NCI-H146 treated with DMSO at 0.1 percent for 48 hours (cell line): Measurements from ENCODE around the gene RAB5A.
A peak's percentile ranks its signal among the peaks of the same experiment; 100 is the strongest.
"Not testable (repeated sequence)": the region's sequence is repeated elsewhere in the genome, so short reads cannot be mapped to it uniquely, and the experiment has no call there.

ENCODE experiments used
- DNase-seq: peaks from one replicate; lab custom pipeline; 2025; ENCODE audit not compliant: unreplicated experiment; lab: John Stamatoyannopoulos, UW

Gene RAB5A

GRCh38 chr3:19946832-19947548 lies at the start of gene RAB5A:
Gene RAB5A (plus strand): TSS chr3:19947097. CDS start chr3:19950899, 3,802 bp downstream.
- peak; percentile 88 for DNase-seq

- DNase-seq: no peak
Measured at GRCh38 chr3:19898721-19899120, 48.2 kb upstream of the RAB5A start.

- DNase-seq: no peak
Measured at GRCh38 chr3:19899264-19899663, 47.6 kb upstream of the RAB5A start.

GRCh38 chr3:19899833-19900232 lies 47.1 kb upstream of the RAB5A start:
- not testable (repeated sequence) for DNase-seq

- no peak for DNase-seq
Measured at GRCh38 chr3:19901337-19901736, 45.6 kb upstream of the RAB5A start.

- DNase-seq: no peak
Measured at GRCh38 chr3:19901918-19902317, 45.0 kb upstream of the RAB5A start.

DNA sequence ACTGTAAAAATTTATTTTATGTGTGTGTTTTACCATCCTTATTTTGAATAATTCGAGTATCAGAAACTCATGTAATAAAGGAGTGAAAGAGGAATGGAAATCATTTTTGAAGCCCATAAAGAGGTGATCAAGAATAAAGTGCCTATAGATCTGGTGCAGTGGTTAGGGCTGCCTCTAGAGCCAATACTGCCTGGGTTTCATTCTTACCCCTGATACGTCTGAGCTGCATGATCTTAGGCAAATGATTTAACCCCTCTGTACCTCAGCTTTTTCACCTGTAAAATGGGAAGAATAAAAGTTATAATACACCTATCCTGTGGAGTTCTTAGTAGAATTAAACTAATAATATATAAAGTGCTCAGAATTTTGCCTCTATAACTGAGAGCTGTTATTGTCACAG lies 43.2 kb upstream of the RAB5A start:
- DNase-seq: no peak

DNA sequence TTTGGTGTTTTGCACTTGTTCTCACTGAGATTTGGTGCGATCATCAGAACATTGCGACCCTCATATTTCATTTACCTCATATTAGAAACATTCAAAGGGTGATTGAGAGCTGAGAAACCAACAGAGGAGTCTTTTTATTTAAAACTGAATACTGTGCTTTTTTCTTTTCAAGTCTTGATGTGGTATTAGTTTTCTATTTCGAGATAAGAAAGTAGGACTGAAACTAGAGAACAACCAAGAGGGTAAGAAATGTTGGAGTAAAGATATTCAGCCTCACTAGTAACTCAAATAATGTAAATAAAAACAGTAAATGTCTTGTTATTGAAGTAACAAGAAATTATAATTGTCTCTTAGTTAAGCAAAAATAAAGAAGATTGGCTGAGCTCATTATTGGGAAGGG lies 39.4 kb upstream of the RAB5A start:
- DNase-seq: no peak

GRCh38 chr3:19911452-19911851 lies 35.4 kb upstream of the RAB5A start:
- no peak for DNase-seq

- no peak for DNase-seq
Measured at GRCh38 chr3:19917167-19917566, 29.7 kb upstream of the RAB5A start.

- DNase-seq: no peak
Measured at GRCh38 chr3:19920401-19921080, 26.4 kb upstream of the RAB5A start.

GRCh38 chr3:19931180-19931692 lies 15.7 kb upstream of the RAB5A start:
- DNase-seq: no peak

DNA sequence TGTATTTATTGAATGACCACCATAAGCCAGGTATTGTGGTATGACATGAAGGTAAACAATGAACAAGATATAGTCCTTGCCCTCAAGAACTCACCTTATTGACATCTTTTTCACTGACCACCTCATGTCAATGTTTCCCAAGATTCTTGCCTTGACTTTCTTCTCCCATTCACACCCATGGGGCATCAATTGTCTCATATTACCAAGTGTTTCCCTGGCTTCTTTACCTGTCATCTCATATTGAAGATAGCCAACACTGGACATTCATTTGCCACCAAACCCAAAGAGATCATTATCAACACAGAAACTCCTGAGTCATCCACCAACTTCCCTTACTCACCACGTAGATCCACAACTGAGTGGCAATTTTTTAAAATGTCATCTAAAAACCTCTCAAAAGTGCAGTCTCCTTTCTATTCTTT lies 15.1 kb upstream of the RAB5A start:
- no peak for DNase-seq

- no peak for DNase-seq
Measured at GRCh38 chr3:19932422-19932821, 14.5 kb upstream of the RAB5A start.

- peak; percentile 70 for DNase-seq
Measured at GRCh38 chr3:19934098-19934566, 12.8 kb upstream of the RAB5A start, which contains the start of gene EFHB. Gene EFHB (minus strand): TSS chr3:19934217. CDS start chr3:19934018, 199 bp downstream.

DNA sequence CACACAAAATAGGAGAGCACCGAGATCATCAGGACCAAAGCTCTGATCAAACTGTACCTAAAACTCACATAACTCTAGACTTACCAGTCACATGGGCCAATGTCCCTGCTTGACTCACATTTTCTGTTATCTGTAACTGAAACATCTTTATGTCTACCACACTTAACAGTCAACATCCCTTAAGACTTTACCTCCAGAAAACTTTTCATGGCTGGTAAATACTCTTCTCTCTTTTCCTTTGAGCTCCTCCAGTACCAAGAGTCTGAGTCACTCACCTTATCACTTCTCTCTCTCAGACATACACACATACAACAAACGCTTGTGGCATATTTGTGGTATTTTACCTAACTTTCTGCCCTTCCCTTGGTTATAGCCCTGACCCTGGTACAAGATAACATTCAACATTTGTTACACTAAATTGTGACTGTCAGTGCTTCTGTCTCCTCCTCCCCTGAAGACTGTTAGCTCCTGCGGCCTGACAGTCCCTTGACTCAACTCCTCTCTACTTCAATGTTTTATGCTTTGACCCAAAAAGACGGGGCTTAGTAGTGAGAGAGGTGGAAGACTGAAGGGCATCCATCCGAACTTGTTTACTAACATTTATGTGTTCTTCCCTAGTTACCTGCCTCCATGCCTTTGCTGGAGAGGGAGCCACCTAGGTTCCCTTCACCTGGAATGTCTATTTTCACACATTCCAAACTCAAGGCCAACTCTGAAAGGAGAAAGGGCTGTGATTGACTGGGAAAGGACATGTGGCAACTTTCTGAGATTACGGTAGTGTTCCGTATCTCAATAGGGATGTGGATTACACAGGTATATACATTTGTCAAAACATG lies 9.2 kb upstream of the RAB5A start:
- no peak for DNase-seq

- DNase-seq: no peak
Measured at GRCh38 chr3:19938295-19938627, 8.6 kb upstream of the RAB5A start.

GRCh38 chr3:19940643-19941042 lies 6.3 kb upstream of the RAB5A start:
- DNase-seq: no peak

DNA sequence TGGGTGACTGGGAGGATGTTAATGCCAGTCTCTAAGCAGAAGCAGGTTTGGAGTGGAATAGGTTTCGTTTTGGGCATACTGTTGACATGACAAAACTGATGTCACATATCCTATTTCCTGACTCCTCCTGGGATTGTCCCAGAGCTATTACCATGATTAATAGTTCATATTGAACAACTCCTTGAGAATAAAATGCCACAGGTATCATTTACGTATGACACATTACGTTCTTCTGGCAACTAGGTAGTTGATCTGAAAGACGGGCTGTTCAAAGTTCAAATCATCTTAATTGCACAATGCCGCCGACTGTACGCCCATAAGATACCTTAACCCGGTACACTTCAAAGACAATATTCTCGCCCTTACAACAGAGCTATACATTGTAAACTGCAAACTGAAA lies 1.4 kb upstream of the RAB5A start:
- no peak for DNase-seq

- DNase-seq: no peak
Measured at GRCh38 chr3:19945969-19946831, 697 bp upstream of the RAB5A start.
